PC-9 (cell line): ENCODE measurements around the gene LUC7L. TPM values are rescaled to one million over a fixed set of nuclear protein-coding genes. Genes with fewer than 3 reads are reported as not detected.

Experiments used
- BruUV-seq: library from RNA; stranded (reverse); fragments of 400-500 nt; replicated peaks from 2 replicates; lab custom pipeline; 2021; lab: Mats Ljungman, UMichigan
- CTCF ChIA-PET: fragments of 300-600 bp; sonication (Branson Sonifier 250); formaldehyde crosslinking; loops from one replicate; lab custom pipeline; 2022; ENCODE audit warnings: antibody characterized with exemption; lab: Charles Lee
- POLR2A ChIA-PET: fragments of 300-600 bp; sonication (Branson Sonifier 250); formaldehyde crosslinking; loops from one replicate; lab custom pipeline; 2022; ENCODE audit warnings: antibody characterized with exemption; ENCODE audit not compliant: unreplicated experiment; lab: Charles Lee
- DNase-seq, 2 experiments: peaks; one replicate each; pipeline versions ENCODE4 v3.0.0 to v3.0.0-alpha.2; 2015 to 2022; ENCODE audit warnings: mixed read lengths in 1 of 2
- H2AFZ ChIP-seq: fragments of 200-600 bp; sonication (generic); 2 replicates; pipeline ENCODE4 v1.8.1; 2017; ENCODE audit warnings: antibody characterized with exemption
- H3F3A ChIP-seq: fragments of 200-600 bp; sonication (generic); 2 replicates; pipeline ENCODE4 v1.8.1; 2017; ENCODE audit warnings: antibody characterized with exemption, mild to moderate bottlenecking, low read depth; ENCODE audit not compliant: insufficient read depth
- H3K27ac ChIP-seq: fragments of 200-600 bp; sonication (generic); 2 replicates; pipeline ENCODE4 v1.6.1; 2016; ENCODE audit warnings: mixed run types
- H3K27me3 ChIP-seq: fragments of 200-600 bp; sonication (generic); 2 replicates; pipeline ENCODE4 v1.6.1; 2016; ENCODE audit warnings: low read depth, mixed run types; ENCODE audit not compliant: insufficient read depth
- H3K36me3 ChIP-seq: fragments of 200-600 bp; sonication (generic); 2 replicates; pipeline ENCODE4 v1.6.1; 2016; ENCODE audit warnings: low read depth, mixed run types
- H3K4me1 ChIP-seq: fragments of 200-600 bp; sonication (generic); replicated peaks from 2 replicates; pipeline ENCODE4 v1.6.1; 2016; ENCODE audit warnings: mixed run types; ENCODE audit not compliant: insufficient read depth
- H3K4me2 ChIP-seq: fragments of 200-600 bp; sonication (generic); 2 replicates; pipeline ENCODE4 v1.6.1; 2017; ENCODE audit warnings: mixed run types
- H3K4me3 ChIP-seq: fragments of 200-600 bp; sonication (generic); 2 replicates; pipeline ENCODE4 v1.6.1; 2016; ENCODE audit warnings: mixed run types
- H3K79me2 ChIP-seq: fragments of 200-600 bp; sonication (generic); 2 replicates; pipeline ENCODE4 v1.6.1; 2017; ENCODE audit warnings: low read depth, mixed run types
- H3K9me2 ChIP-seq: fragments of 200-600 bp; sonication (generic); 2 replicates; pipeline ENCODE4 v1.8.1; 2017; ENCODE audit warnings: mild to moderate bottlenecking; ENCODE audit not compliant: insufficient read depth
- H3K9me3 ChIP-seq: fragments of 200-600 bp; sonication (generic); 2 replicates; pipeline ENCODE4 v1.8.1; 2016; ENCODE audit warnings: low read depth; ENCODE audit not compliant: insufficient read depth
- H4K20me1 ChIP-seq: fragments of 200-600 bp; sonication (generic); 2 replicates; pipeline ENCODE4 v1.8.1; 2017; ENCODE audit not compliant: insufficient read depth
- CTCF ChIP-seq: fragments of 200-600 bp; sonication (generic); conservative IDR thresholded peaks from 2 replicates; pipeline ENCODE4 v1.6.1; 2017; ENCODE audit warnings: mixed run types, antibody characterized with exemption, mild to moderate bottlenecking, moderate library complexity
- EZH2 ChIP-seq: fragments of 200-600 bp; sonication (generic); IDR thresholded peaks from 2 replicates; pipeline ENCODE4 v1.8.0; 2017; ENCODE audit warnings: antibody characterized with exemption, low read depth
- intact Hi-C: fragments of 100-400 bp; cut with micrococcal nuclease; formaldehyde crosslinking; loops from one replicate; pipeline ENCODE4 v1.10.0; 2022; ENCODE audit not compliant: unreplicated experiment
- total RNA-seq: library from RNA; stranded (reverse); gene quantifications from 2 replicates; pipeline ENCODE4 v1.2.3, GENCODE V29; 2021

Gene LUC7L
- total RNA-seq, 1 experiment from 2014 or later = 64.3 TPM

- Histone ChIP-seq H3K9me2 (no peaks in the 10 kb centered on the region), H3K79me2 (no peaks in the 10 kb centered on the region), H3K27me3 (no peaks in the 10 kb centered on the region), H3K9me3 (no peaks in the 10 kb centered on the region), H4K20me1 (peaks cover under 1% of the 10 kb centered on the region; the same call in 1 of the 2 replicates), H3F3A (0 out of 2 replicates have a peak, but pooled peaks cover 6% of the 10 kb centered on the region), H3K27ac (no peak overlapping the region), H3K4me3 (no peak overlapping the region), H3K36me3 (peaks cover 9% of the 10 kb centered on the region), H3K4me1 (no peaks in the 10 kb centered on the region), H3K4me2 (no peak overlapping the region), H2AFZ (no peak overlapping the region)
- TF ChIP-seq CTCF (no peak), EZH2 (no peak)
- no TSS peak for BruUV-seq
- ChIA-PET CTCF (no interaction called here), POLR2A (no interaction called here)
- DNase-seq = no peak
- intact Hi-C loops = no loop called here
Observed at GRCh38 chr16:189604-190186, 39.6 kb downstream of the LUC7L start.

- Histone ChIP-seq H3K79me2 (no peaks in the 10 kb centered on the region), H3K4me3 (no peak overlapping the region), H3K9me2 (no peaks in the 10 kb centered on the region), H3K9me3 (no peaks in the 10 kb centered on the region), H3K36me3 (peaks cover 4% of the 10 kb centered on the region; the same call in 1 of the 2 replicates), H4K20me1 (no peaks in the 10 kb centered on the region; the same call in 1 of the 2 replicates), H3K27me3 (no peaks in the 10 kb centered on the region), H3F3A (peaks cover 13% of the 10 kb centered on the region; the same call in 1 of the 2 replicates), H3K4me2 (no peak overlapping the region), H2AFZ (no peak overlapping the region), H3K4me1 (no peaks in the 10 kb centered on the region), H3K27ac (no peak overlapping the region)
- no TSS peak for BruUV-seq
- ChIA-PET POLR2A (no interaction called here), CTCF (interaction anchor here (0.5 to 0.6 kb wide), 2 partner anchors 164 to 167 kb away, joined by 5 to 8 read pairs; no protein-coding TSS in a partner anchor)
- DNase-seq = no peak
- TF ChIP-seq CTCF (peak; percentile 47; the same call in 1 of the 2 replicates), EZH2 (no peak)
- intact Hi-C loops = no loop called here
Observed at GRCh38 chr16:188674-189073, 40.6 kb downstream of the LUC7L start.

- DNase-seq = no peak
- Histone ChIP-seq H3K27me3 (no peaks in the 10 kb centered on the region), H3K4me2 (no peak overlapping the region), H2AFZ (no peak overlapping the region), H3K36me3 (peaks cover 4% of the 10 kb centered on the region; the same call in 1 of the 2 replicates), H3K9me2 (no peaks in the 10 kb centered on the region), H3F3A (peaks cover 13% of the 10 kb centered on the region; the same call in 1 of the 2 replicates), H3K79me2 (no peaks in the 10 kb centered on the region), H4K20me1 (no peaks in the 10 kb centered on the region; the same call in 1 of the 2 replicates), H3K27ac (no peak overlapping the region), H3K4me1 (no peaks in the 10 kb centered on the region), H3K4me3 (no peak overlapping the region), H3K9me3 (no peaks in the 10 kb centered on the region)
- TF ChIP-seq CTCF = no peak
- TF ChIP-seq EZH2 = no peak
- intact Hi-C loops = no loop called here
- ChIA-PET POLR2A (no interaction called here), CTCF (no interaction called here)
- BruUV-seq = no TSS peak
Observed at GRCh38 chr16:187330-187729, 41.9 kb downstream of the LUC7L start.
